HAP-1 (cell line): Measurements from ENCODE around the gene IRAK3.
"Not testable (repeated sequence)": the region's sequence is repeated elsewhere in the genome, so short reads cannot be mapped to it uniquely, and the experiment has no call there.

Experiments used
- DNase-seq, 2 experiments: peaks; one replicate each; pipeline ENCODE4 v3.0.0-alpha.2; 2016 to 2020; ENCODE audit warnings: low spot score in 2 of 2
- H3K27me3 ChIP-seq: fragments of 250-450 bp; sonication (Bioruptor Pico); 2 replicates; pipeline ENCODE4 v1.5.1; 2020; ENCODE audit warnings: low read depth, mild to moderate bottlenecking, moderate library complexity
- H3K36me3 ChIP-seq: fragments of 250-450 bp; sonication (Bioruptor Pico); replicated peaks from 2 replicates; pipeline ENCODE4 v1.5.1; 2020; ENCODE audit warnings: mild to moderate bottlenecking
- H3K4me1 ChIP-seq: fragments of 250-450 bp; sonication (Bioruptor Pico); 2 replicates; pipeline ENCODE4 v1.5.1; 2020; ENCODE audit warnings: mild to moderate bottlenecking
- H3K4me3 ChIP-seq: fragments of 250-450 bp; sonication (Bioruptor Pico); 2 replicates; pipeline ENCODE4 v1.5.1; 2020; ENCODE audit warnings: mild to moderate bottlenecking, moderate library complexity
- H3K9me3 ChIP-seq: fragments of 250-450 bp; sonication (Bioruptor Pico); 2 replicates; pipeline ENCODE4 v1.5.1; 2020; ENCODE audit warnings: mild to moderate bottlenecking, moderate library complexity
- in situ Hi-C: fragments of 300-500 bp; cut with MboI; formaldehyde crosslinking; loops from 3 replicates; pipeline ENCODE4 v1.14.3; 2020; ENCODE audit warnings: low sequenced_read_pairs, inconsistent platforms, mixed read lengths

The IRAK3 gene

DNA sequence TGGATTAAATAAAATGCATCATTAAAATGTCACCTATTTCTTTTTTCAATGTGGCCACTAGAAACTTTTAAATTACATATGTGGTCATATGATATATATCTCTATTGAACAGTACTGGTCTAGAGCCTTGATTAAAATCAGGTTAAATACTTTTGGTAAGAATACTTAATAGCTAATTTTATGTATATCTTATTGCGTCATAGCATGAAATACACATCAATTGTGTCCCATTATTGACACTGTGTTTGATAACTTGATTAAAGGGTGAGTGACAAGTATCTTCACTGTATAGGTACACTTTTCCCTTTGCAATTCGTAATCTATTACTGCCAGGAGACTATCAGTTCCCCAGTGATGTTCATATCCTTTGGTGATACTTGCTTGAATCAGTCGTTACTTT, 108.9 kb downstream of the IRAK3 start:
- Histone ChIP-seq H3K4me1 (no peaks in the 10 kb centered on the region), H3K9me3 (no peaks in the 10 kb centered on the region; the same call in 1 of the 2 replicates), H3K36me3 (no peaks in the 10 kb centered on the region), H3K4me3 (no peak overlapping the region), H3K27me3 (peaks cover 9% of the 10 kb centered on the region)
- DNase-seq, result no peak
- in situ Hi-C loops, result no loop called here

DNA sequence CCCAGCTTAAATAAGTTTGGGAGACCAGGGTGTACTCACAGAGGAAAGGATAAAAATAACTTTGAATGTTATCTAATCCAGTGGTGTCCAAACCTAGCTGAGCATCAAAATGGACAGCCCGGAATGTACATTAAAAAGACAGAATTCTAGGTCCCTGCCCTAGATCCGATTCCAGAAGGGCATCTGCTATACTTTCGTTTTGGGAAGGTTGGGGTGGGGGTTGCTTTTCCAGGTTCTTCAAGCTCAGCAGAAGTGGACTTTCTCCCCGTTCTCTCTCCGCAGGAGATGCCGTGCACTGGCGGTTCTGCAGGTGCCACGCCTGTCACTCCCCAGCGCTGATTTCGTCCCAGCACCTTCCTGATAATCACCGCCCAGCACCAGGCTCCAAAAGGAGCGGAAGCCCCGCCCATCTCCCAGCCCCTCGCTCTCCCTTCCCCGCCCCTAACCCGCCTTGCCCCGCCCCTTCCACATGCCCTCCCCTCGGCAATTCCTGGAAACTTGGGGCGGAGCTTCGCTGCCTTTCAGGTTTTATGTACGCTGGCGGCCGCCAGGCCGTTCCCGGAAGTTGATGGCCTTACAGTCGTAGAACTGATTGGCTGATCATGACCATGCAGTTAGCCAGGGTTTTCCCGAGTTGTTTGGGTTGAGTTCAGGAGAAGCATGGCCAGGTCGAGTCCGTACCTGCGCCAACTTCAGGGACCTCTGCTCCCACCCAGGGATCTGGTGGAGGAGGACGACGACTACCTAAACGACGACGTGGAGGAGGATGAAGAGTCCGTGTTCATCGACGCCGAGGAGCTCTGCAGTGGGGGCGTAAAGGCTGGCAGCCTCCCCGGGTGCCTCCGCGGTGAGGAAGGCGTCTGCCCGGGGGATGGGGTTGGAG, 113.2 kb downstream of the IRAK3 start, which contains the start of gene HELB:
Gene HELB, plus strand, starts transcription at position 550 of the 883 bp plus-strand sequence. Its CDS starts 111 bp downstream, at position 661.
- in situ Hi-C loops, result no loop called here
- H3K4me1 ChIP-seq, result peaks cover 2% of the 10 kb centered on the region; the same call in 1 of the 2 replicates
- H3K36me3 ChIP-seq, result no peaks in the 10 kb centered on the region; the same call in 1 of the 2 replicates
- peak; percentile 94 to 99 for DNase-seq
- H3K9me3 ChIP-seq, result no peaks in the 10 kb centered on the region
- peaks cover 6% of the 10 kb centered on the region for H3K27me3 ChIP-seq
- peak within 1 kb of the TSS; percentile 66 for H3K4me3 ChIP-seq

DNA sequence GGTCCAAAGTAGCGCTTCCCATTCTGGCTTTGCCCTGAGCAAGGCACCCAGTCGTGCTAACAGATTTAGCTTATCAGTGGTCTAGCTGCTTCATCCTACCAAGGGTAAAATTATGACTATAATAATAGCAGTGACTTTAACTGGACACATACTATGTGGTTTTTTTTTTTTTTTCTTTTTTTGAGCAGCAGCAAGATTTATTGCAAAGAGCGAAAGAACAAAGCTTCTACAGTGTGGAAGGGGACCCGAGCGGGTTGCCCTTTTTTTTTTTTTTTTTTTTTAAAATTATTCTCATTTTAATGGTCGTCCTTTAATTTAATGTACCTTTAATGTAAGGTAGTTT, 113.8 kb downstream of the IRAK3 start:
- no peaks in the 10 kb centered on the region; the same call in 1 of the 2 replicates for H3K36me3 ChIP-seq
- in situ Hi-C loops, result no loop called here

DNA sequence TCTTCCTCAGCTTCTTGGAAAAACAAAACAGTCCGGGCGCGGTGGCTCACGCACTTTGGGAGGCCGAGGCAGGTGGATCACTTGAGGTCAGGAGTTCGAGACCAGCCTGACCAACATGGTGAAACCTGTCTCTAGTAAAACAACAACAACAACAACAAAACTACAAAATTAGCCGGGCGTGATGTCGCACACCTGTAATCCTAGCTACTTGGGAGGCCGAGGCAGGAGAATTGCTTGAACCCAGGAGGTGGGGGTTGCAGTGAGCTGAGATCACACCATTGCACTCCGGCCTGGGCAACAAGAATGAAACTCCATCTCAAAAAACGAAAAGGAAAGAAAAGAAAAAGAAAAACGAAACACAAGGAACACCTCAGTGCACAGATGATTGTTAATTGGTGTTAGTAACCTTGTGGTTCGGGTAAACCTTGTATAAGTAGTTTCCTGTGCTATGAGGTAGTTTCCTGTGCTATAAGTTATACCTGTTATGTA, 114.3 kb downstream of the IRAK3 start:
- H3K27me3 ChIP-seq, H3K9me3 ChIP-seq, in situ Hi-C loops, H3K4me1 ChIP-seq, H3K36me3 ChIP-seq: not testable (repeated sequence)
- peak in 1 of 2 experiments; percentile 11 for DNase-seq
- H3K4me3 ChIP-seq, result peak overlapping the region; percentile 66

More for the DNA sequence above, 113.8 kb downstream of the IRAK3 start:
- peaks cover 3% of the 10 kb centered on the region for H3K27me3 ChIP-seq
- DNase-seq, result no peak
- peak overlapping the region; percentile 66 for H3K4me3 ChIP-seq
- H3K4me1 ChIP-seq, result peaks cover 2% of the 10 kb centered on the region; the same call in 1 of the 2 replicates
- H3K9me3 ChIP-seq, result no peaks in the 10 kb centered on the region
